T1000 (cell line): Measurements from ENCODE around the gene PSMC4.

ENCODE experiments used
- DNase-seq: peaks from one replicate; lab custom pipeline; 2025; ENCODE audit warnings: mixed read lengths; lab: John Stamatoyannopoulos, UW

PSMC4 gene

GRCh38 chr19:39993605-39994004 lies 22.6 kb downstream of the PSMC4 start:
- no peak for DNase-seq

GRCh38 chr19:39994361-39994760 lies 23.4 kb downstream of the PSMC4 start:
- no peak for DNase-seq

GRCh38 chr19:39995794-39996193 lies 24.8 kb downstream of the PSMC4 start:
- DNase-seq = no peak

- no peak for DNase-seq
Measured at GRCh38 chr19:39996218-39996810, 25.3 kb downstream of the PSMC4 start.

- DNase-seq = peak; percentile 77
Measured at GRCh38 chr19:39996811-39997637, 26.1 kb downstream of the PSMC4 start, which contains the start of gene ZNF546. Gene ZNF546, plus strand, starts transcription at chr19:39997060. Its CDS starts 1,267 bp downstream, at chr19:39998327.

- DNase-seq = no peak
Measured at GRCh38 chr19:39997638-39998216, 26.8 kb downstream of the PSMC4 start.

- no peak for DNase-seq
Measured at GRCh38 chr19:39998501-39998900, 27.5 kb downstream of the PSMC4 start.

GRCh38 chr19:40005691-40006272 lies 34.8 kb downstream of the PSMC4 start:
- DNase-seq = no peak

GRCh38 chr19:40006273-40006691 lies 35.3 kb downstream of the PSMC4 start:
- DNase-seq = peak; percentile 30

- no peak for DNase-seq
Measured at GRCh38 chr19:40009674-40010073, 38.7 kb downstream of the PSMC4 start.

- no peak for DNase-seq
Measured at GRCh38 chr19:40013991-40014390, 43.0 kb downstream of the PSMC4 start.

- no peak for DNase-seq
Measured at GRCh38 chr19:40023969-40024368, 53.0 kb downstream of the PSMC4 start.

- DNase-seq = no peak
Measured at GRCh38 chr19:40025938-40026596, 55.1 kb downstream of the PSMC4 start.

- no peak for DNase-seq
Measured at GRCh38 chr19:40026597-40026970, 55.6 kb downstream of the PSMC4 start.
